ENCODE measurements around the gene MYO3A.

DNA sequence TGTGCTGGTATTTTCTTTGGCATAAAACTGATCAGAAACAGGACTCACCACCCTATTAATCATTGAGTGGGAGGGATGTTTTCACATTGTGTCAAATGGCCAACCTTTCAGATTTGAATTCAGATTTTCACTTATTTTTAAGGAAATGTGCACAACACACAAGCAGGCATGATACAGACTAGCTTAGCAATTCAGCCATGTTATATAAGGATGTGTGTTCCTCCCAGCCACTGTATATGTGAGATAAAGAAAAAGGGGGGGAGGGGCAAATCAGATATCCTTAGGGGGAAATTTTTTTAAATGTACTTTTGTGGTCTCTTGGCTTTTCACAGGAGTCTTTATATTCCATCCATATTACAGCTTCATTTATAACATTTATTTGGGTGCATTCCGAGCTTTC lies 285.6 kb downstream of the MYO3A start:
- no peak for TF ChIP-seq POLR2AphosphoS5 (IDR thresholded peaks at IDR 0.05; ENCODE audit: borderline replicate concordance, low read depth, low read length)
- no peak for TF ChIP-seq EZH2 (IDR thresholded peaks at IDR 0.05)
- TF ChIP-seq FOXP2 (optimal IDR thresholded peaks at IDR 0.05; ENCODE audit: control extremely low read depth, extremely low read length, insufficient read depth), result no peak

All from SK-N-MC (cell line).